PC-9 (cell line): ENCODE measurements around the gene TUBGCP6. TPM values are rescaled to one million over a fixed set of nuclear protein-coding genes. Genes with fewer than 3 reads are reported as not detected.

Experiments used
- BruUV-seq: library from RNA; stranded (reverse); fragments of 400-500 nt; replicated peaks from 2 replicates; lab custom pipeline; 2021; lab: Mats Ljungman, UMichigan
- CTCF ChIA-PET: fragments of 300-600 bp; sonication (Branson Sonifier 250); formaldehyde crosslinking; loops from one replicate; lab custom pipeline; 2022; ENCODE audit warnings: antibody characterized with exemption; lab: Charles Lee
- POLR2A ChIA-PET: fragments of 300-600 bp; sonication (Branson Sonifier 250); formaldehyde crosslinking; loops from one replicate; lab custom pipeline; 2022; ENCODE audit warnings: antibody characterized with exemption; ENCODE audit not compliant: unreplicated experiment; lab: Charles Lee
- DNase-seq, 2 experiments: peaks; one replicate each; pipeline versions ENCODE4 v3.0.0 to v3.0.0-alpha.2; 2015 to 2022; ENCODE audit warnings: mixed read lengths in 1 of 2
- H2AFZ ChIP-seq: fragments of 200-600 bp; sonication (generic); 2 replicates; pipeline ENCODE4 v1.8.1; 2017; ENCODE audit warnings: antibody characterized with exemption
- H3F3A ChIP-seq: fragments of 200-600 bp; sonication (generic); 2 replicates; pipeline ENCODE4 v1.8.1; 2017; ENCODE audit warnings: antibody characterized with exemption, mild to moderate bottlenecking, low read depth; ENCODE audit not compliant: insufficient read depth
- H3K27ac ChIP-seq: fragments of 200-600 bp; sonication (generic); 2 replicates; pipeline ENCODE4 v1.6.1; 2016; ENCODE audit warnings: mixed run types
- H3K27me3 ChIP-seq: fragments of 200-600 bp; sonication (generic); 2 replicates; pipeline ENCODE4 v1.6.1; 2016; ENCODE audit warnings: low read depth, mixed run types; ENCODE audit not compliant: insufficient read depth
- H3K36me3 ChIP-seq: fragments of 200-600 bp; sonication (generic); 2 replicates; pipeline ENCODE4 v1.6.1; 2016; ENCODE audit warnings: low read depth, mixed run types
- H3K4me1 ChIP-seq: fragments of 200-600 bp; sonication (generic); replicated peaks from 2 replicates; pipeline ENCODE4 v1.6.1; 2016; ENCODE audit warnings: mixed run types; ENCODE audit not compliant: insufficient read depth
- H3K4me2 ChIP-seq: fragments of 200-600 bp; sonication (generic); 2 replicates; pipeline ENCODE4 v1.6.1; 2017; ENCODE audit warnings: mixed run types
- H3K4me3 ChIP-seq: fragments of 200-600 bp; sonication (generic); 2 replicates; pipeline ENCODE4 v1.6.1; 2016; ENCODE audit warnings: mixed run types
- H3K79me2 ChIP-seq: fragments of 200-600 bp; sonication (generic); 2 replicates; pipeline ENCODE4 v1.6.1; 2017; ENCODE audit warnings: low read depth, mixed run types
- H3K9me2 ChIP-seq: fragments of 200-600 bp; sonication (generic); 2 replicates; pipeline ENCODE4 v1.8.1; 2017; ENCODE audit warnings: mild to moderate bottlenecking; ENCODE audit not compliant: insufficient read depth
- H3K9me3 ChIP-seq: fragments of 200-600 bp; sonication (generic); 2 replicates; pipeline ENCODE4 v1.8.1; 2016; ENCODE audit warnings: low read depth; ENCODE audit not compliant: insufficient read depth
- H4K20me1 ChIP-seq: fragments of 200-600 bp; sonication (generic); 2 replicates; pipeline ENCODE4 v1.8.1; 2017; ENCODE audit not compliant: insufficient read depth
- EZH2 ChIP-seq: fragments of 200-600 bp; sonication (generic); IDR thresholded peaks from 2 replicates; pipeline ENCODE4 v1.8.0; 2017; ENCODE audit warnings: antibody characterized with exemption, low read depth
- intact Hi-C: fragments of 100-400 bp; cut with micrococcal nuclease; formaldehyde crosslinking; loops from one replicate; pipeline ENCODE4 v1.10.0; 2022; ENCODE audit not compliant: unreplicated experiment
- total RNA-seq: library from RNA; stranded (reverse); gene quantifications from 2 replicates; pipeline ENCODE4 v1.2.3, GENCODE V29; 2021
- TF ChIP-seq, protein P1 (sequence below): fragments of 200-600 bp; sonication (generic); conservative IDR thresholded peaks from 2 replicates; pipeline ENCODE4 v1.6.1; 2017; ENCODE audit warnings: mixed run types, antibody characterized with exemption, mild to moderate bottlenecking, moderate library complexity

TUBGCP6 gene
- total RNA-seq, 1 experiment from 2014 or later = 31.3 TPM

DNA sequence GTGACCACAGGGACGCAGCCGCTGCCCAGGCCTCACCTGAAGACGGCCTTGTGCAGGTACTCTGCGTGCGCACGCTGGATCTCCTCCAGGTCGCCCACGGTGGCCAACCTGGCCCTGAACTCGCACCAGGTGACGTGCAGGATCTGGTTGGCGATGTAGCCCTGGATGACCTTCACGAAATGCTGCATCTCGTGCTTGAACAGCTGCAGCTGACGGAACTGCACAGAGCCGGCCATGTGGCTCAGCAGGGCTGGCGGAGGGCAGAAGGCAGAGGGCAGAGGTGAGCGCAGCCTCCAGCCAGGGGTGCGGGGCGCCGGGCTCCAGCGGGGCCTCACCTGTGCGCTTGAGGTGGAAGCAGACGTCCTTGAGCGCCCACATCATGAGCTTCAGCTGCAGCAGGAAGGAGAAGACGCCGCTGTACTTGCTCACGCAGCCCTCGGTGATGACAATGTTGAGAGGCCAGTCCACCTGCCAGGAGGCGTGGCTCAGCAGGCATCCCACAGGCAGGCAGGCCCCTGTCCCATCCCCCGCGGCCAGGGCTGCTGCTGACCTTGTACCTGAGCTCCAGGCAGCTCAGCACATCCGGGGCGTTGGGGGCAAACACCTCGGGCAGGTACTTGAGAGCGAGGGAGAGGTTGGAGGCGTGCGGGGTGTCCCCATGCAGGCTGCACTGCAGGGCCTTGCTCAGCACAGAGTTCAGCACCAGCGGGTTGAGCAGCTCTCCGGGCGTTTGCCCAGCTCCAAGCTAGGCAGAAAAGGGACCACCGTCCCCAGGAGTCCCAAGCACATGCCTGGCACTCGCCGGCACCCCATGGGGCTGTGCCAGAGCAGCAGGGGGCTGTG lies 26.4 kb downstream of the TUBGCP6 start:
- H3K4me1 ChIP-seq = no peaks in the 10 kb centered on the region
- H3K9me3 ChIP-seq = no peaks in the 10 kb centered on the region
- H3F3A ChIP-seq = peaks cover 39% of the 10 kb centered on the region; the same call in 1 of the 2 replicates
- H2AFZ ChIP-seq = no peak overlapping the region
- no peak overlapping the region for H3K27ac ChIP-seq
- BruUV-seq = no TSS peak
- intact Hi-C loops = no loop called here
- H3K4me3 ChIP-seq = no peak overlapping the region
- peaks cover 43% of the 10 kb centered on the region for H3K36me3 ChIP-seq
- CTCF ChIA-PET = no interaction called here
- H3K27me3 ChIP-seq = no peaks in the 10 kb centered on the region
- H3K9me2 ChIP-seq = no peaks in the 10 kb centered on the region
- H3K4me2 ChIP-seq = no peak overlapping the region
- H4K20me1 ChIP-seq = peaks cover 81% of the 10 kb centered on the region
- POLR2A ChIA-PET = no interaction called here
- TF ChIP-seq, protein P1, sequence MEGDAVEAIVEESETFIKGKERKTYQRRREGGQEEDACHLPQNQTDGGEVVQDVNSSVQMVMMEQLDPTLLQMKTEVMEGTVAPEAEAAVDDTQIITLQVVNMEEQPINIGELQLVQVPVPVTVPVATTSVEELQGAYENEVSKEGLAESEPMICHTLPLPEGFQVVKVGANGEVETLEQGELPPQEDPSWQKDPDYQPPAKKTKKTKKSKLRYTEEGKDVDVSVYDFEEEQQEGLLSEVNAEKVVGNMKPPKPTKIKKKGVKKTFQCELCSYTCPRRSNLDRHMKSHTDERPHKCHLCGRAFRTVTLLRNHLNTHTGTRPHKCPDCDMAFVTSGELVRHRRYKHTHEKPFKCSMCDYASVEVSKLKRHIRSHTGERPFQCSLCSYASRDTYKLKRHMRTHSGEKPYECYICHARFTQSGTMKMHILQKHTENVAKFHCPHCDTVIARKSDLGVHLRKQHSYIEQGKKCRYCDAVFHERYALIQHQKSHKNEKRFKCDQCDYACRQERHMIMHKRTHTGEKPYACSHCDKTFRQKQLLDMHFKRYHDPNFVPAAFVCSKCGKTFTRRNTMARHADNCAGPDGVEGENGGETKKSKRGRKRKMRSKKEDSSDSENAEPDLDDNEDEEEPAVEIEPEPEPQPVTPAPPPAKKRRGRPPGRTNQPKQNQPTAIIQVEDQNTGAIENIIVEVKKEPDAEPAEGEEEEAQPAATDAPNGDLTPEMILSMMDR = no peak
- TF ChIP-seq EZH2 = no peak
- DNase-seq = no peak
- no peaks in the 10 kb centered on the region for H3K79me2 ChIP-seq

DNA sequence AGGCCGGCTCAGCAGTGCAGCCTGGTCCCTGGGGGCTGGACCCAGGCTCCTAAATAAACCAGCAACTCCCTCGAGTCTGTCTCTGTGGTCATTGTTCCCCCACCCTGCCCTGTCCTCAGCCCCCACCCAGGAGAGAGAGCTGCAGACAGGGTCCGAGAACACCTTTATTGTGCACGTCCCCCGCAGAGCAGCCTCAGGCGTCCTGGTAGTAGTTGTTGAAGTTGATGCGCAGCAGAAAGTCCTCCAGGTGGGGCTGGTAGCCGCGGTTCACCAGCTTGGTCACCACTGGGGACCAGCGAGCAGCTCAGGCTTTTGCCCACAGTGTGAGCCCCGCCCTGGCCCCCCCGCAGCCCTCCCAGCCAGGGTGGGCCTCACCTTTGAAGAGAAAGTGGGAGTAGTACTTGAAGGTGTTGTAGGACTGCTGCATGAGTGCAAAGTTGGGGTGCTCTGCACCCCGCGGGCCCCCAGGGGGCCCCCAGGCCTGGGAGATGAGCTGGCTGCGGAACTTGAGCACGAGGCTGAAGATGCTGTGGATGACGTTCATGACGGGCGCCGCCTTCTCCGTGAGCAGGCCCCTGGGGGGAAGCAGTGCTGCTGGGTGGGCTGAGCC lies 27.2 kb downstream of the TUBGCP6 start:
- Histone ChIP-seq H2AFZ (no peak overlapping the region), H3K9me3 (no peaks in the 10 kb centered on the region), H3K4me3 (no peak overlapping the region), H3K9me2 (no peaks in the 10 kb centered on the region), H3K4me1 (no peaks in the 10 kb centered on the region), H3K27ac (no peak overlapping the region), H3F3A (peaks cover 43% of the 10 kb centered on the region; the same call in 1 of the 2 replicates), H4K20me1 (peaks cover 80% of the 10 kb centered on the region), H3K79me2 (no peaks in the 10 kb centered on the region), H3K27me3 (no peaks in the 10 kb centered on the region), H3K4me2 (no peak overlapping the region), H3K36me3 (peaks cover 50% of the 10 kb centered on the region)
- ChIA-PET POLR2A (interaction anchor here (0.7 kb wide), 1 partner anchor 28 kb away, joined by 6 read pairs; no protein-coding TSS in a partner anchor), CTCF (no interaction called here)
- no peak for DNase-seq
- TF ChIP-seq, protein P1 = no peak
- TF ChIP-seq EZH2 = no peak
- no TSS peak for BruUV-seq
- intact Hi-C loops = no loop called here

DNA sequence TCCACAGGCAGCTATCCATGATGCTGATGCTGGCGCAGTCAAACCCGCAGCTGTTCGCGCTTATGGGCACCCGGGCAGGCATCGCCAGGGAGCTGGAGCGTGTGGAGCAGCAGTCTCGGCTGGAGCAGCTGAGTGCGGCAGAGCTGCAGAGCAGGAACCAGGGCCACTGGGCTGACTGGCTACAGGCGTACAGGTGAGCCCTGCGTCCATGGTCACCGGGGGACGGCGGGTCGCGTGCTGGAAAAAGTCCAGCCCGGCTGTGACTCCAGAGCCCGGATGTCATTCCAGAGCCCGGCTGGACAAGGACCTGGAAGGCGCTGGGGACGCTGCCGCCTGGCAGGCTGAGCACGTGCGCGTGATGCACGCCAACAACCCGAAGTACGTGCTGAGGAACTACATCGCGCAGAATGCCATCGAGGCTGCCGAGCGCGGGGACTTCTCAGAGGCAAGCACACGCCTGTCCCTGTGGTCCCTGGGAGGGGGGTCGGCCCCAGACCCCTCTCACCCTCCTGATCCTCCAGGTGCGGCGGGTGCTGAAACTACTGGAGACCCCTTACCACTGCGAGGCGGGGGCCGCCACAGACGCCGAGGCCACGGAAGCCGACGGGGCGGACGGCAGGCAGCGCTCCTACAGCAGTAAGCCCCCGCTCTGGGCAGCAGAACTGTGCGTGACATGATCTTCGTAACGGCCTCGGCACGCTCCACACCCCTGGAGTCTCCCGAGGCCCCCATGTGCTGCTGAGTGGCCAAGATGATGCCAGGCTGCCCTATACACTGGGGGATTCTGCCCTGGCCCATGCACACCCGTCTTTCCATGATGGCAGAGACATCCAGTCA lies 27.9 kb downstream of the TUBGCP6 start:
- H3K9me3 ChIP-seq = no peaks in the 10 kb centered on the region
- no peak overlapping the region for H3K4me2 ChIP-seq
- no peaks in the 10 kb centered on the region for H3K9me2 ChIP-seq
- H3K36me3 ChIP-seq = peaks cover 58% of the 10 kb centered on the region
- no peaks in the 10 kb centered on the region for H3K27me3 ChIP-seq
- H3K4me3 ChIP-seq = no peak overlapping the region
- intact Hi-C loops = no loop called here
- no peak overlapping the region for H2AFZ ChIP-seq
- H3K79me2 ChIP-seq = no peaks in the 10 kb centered on the region
- no peak overlapping the region for H3K27ac ChIP-seq
- no TSS peak for BruUV-seq
- peaks cover 48% of the 10 kb centered on the region; the same call in 1 of the 2 replicates for H3F3A ChIP-seq
- TF ChIP-seq EZH2 = no peak
- TF ChIP-seq, protein P1 = no peak
- peaks cover 72% of the 10 kb centered on the region for H4K20me1 ChIP-seq
- DNase-seq = no peak
- POLR2A ChIA-PET = interaction anchor here (0.7 kb wide), 1 partner anchor 27 kb away, joined by 6 read pairs; no protein-coding TSS in a partner anchor
- no peaks in the 10 kb centered on the region for H3K4me1 ChIP-seq
- CTCF ChIA-PET = no interaction called here
